Endothelial cell of umbilical vein (primary cell): Measurements from ENCODE around the gene AKAP12. TPM values are rescaled to one million over a fixed set of nuclear protein-coding genes. Genes with fewer than 3 reads are reported as not detected.

ENCODE experiments used
- BruUV-seq: library from RNA; stranded (reverse); fragments of 400-500 nt; replicated peaks from 2 replicates; lab custom pipeline; 2021; lab: Mats Ljungman, UMichigan
- CTCF ChIA-PET: fragments of 300-600, 350-600 bp; sonication (Branson Sonifier 250); formaldehyde crosslinking; loops from one replicate; lab custom pipeline; 2021; ENCODE audit warnings: antibody characterized with exemption, inconsistent platforms; lab: Charles Lee
- POLR2A ChIA-PET: fragments of 300-600, 350-600 bp; sonication (Branson Sonifier 250); formaldehyde crosslinking; loops from one replicate; lab custom pipeline; 2021; ENCODE audit warnings: antibody characterized with exemption, inconsistent platforms; lab: Charles Lee
- DNase-seq: peaks from one replicate; pipeline ENCODE4 v3.0.0-alpha.2; 2011; ENCODE audit warnings: low read depth, low spot score
- FAIRE-seq: peaks from 2 replicates; lab custom pipeline; 2011; peaks lifted over from hg19 to GRCh38; lab: Jason Lieb, UNC
- H2AFZ ChIP-seq: 2 replicates; pipeline ENCODE4 v1.6.0; 2012; ENCODE audit warnings: low read depth, low read length, control low read depth, inconsistent platforms
- H3K27ac ChIP-seq: 2 replicates; pipeline ENCODE4 v1.5.1; 2011; ENCODE audit warnings: low read depth, mild to moderate bottlenecking, control low read depth, low read length, moderate library complexity; ENCODE audit not compliant: insufficient read depth
- H3K27me3 ChIP-seq, 2 experiments: 2 replicates each; pipeline versions ENCODE4 v1.6.0 to v1.6.1; 2011; ENCODE audit warnings: low read length in 2 of 2, mixed read lengths in 1 of 2; ENCODE audit not compliant: control insufficient read depth in 2 of 2, insufficient read depth in 2 of 2
- H3K36me3 ChIP-seq, 2 experiments: 2 replicates in 1 of 2; 3 replicates in 1 of 2; pipeline ENCODE4 v1.5.1; 2011; ENCODE audit warnings: low read length in 2 of 2, mild to moderate bottlenecking in 1 of 2, moderate library complexity in 1 of 2; ENCODE audit not compliant: control insufficient read depth in 2 of 2, insufficient read depth in 2 of 2; ENCODE audit errors: extremely low read depth in 1 of 2
- H3K4me1 ChIP-seq: 3 replicates; pipeline ENCODE4 v1.5.1; 2011; ENCODE audit warnings: mild to moderate bottlenecking, low read length; ENCODE audit not compliant: control insufficient read depth, insufficient read depth; ENCODE audit errors: extremely low read depth
- H3K4me2 ChIP-seq: 2 replicates; pipeline ENCODE4 v1.6.1; 2011; ENCODE audit warnings: low read length, control low read depth, mixed read lengths; ENCODE audit not compliant: insufficient read depth
- H3K4me3 ChIP-seq, 3 experiments: fragments of 200-600 bp in 1 of 3; sonication (generic), shearing (Covaris generic) in 1 of 3; replicated peaks in 1 of 3; 2 replicates each; pipeline ENCODE4 v1.5.1; 2011 to 2016; ENCODE audit warnings: control low read depth in 3 of 3, low read length in 3 of 3, mild to moderate bottlenecking in 2 of 3, inconsistent platforms in 1 of 3, low read depth in 1 of 3, moderate library complexity in 1 of 3; ENCODE audit not compliant: insufficient read depth in 1 of 3
- H3K79me2 ChIP-seq: 2 replicates; pipeline ENCODE4 v1.6.0; 2012; ENCODE audit warnings: low read length, inconsistent platforms; ENCODE audit not compliant: control insufficient read depth, insufficient read depth
- H3K9ac ChIP-seq: replicated peaks from 2 replicates; pipeline ENCODE3; 2011; ENCODE audit warnings: low read length, control low read depth; ENCODE audit not compliant: insufficient read depth; ENCODE audit errors: extremely low read depth
- H3K9me1 ChIP-seq: replicated peaks from 3 replicates; pipeline ENCODE4 v1.6.0; 2011; ENCODE audit warnings: mild to moderate bottlenecking, low read length; ENCODE audit not compliant: control insufficient read depth, insufficient read depth; ENCODE audit errors: extremely low read depth
- H3K9me3 ChIP-seq: replicated peaks from 2 replicates; pipeline ENCODE4 v1.5.1; 2012; ENCODE audit warnings: low read length, inconsistent platforms; ENCODE audit not compliant: control insufficient read depth, insufficient read depth
- H4K20me1 ChIP-seq: replicated peaks from 2 replicates; pipeline ENCODE3; 2011; ENCODE audit warnings: mild to moderate bottlenecking, low read length; ENCODE audit not compliant: control insufficient read depth, insufficient read depth; ENCODE audit errors: extremely low read depth
- CTCF ChIP-seq, 2 donors: IDR thresholded peaks; 1 replicate in 1 of 2; 2 replicates in 1 of 2; pipeline ENCODE4 v1.5.1; 2011; ENCODE audit warnings: low read length in 2 of 2, mild to moderate bottlenecking in 2 of 2, moderate library complexity in 2 of 2, control low read depth in 1 of 2, inconsistent platforms in 1 of 2, low read depth in 1 of 2; ENCODE audit not compliant: insufficient read depth in 1 of 2; ENCODE audit errors: extremely low read depth in 1 of 2
- EZH2 ChIP-seq: IDR thresholded peaks from 2 replicates; pipeline ENCODE4 v1.6.1; 2012; ENCODE audit warnings: borderline replicate concordance, low read depth, mild to moderate bottlenecking, moderate library complexity, low read length, inconsistent platforms; ENCODE audit not compliant: severe bottlenecking
- FOS ChIP-seq: IDR thresholded peaks from 2 replicates; pipeline ENCODE4 v1.6.1; 2011; ENCODE audit warnings: mild to moderate bottlenecking, low read length, moderate library complexity, borderline replicate concordance; ENCODE audit not compliant: insufficient read depth
- GATA2 ChIP-seq: IDR thresholded peaks from 2 replicates; pipeline ENCODE4 v1.7.0; 2011; ENCODE audit warnings: low read depth, mild to moderate bottlenecking, moderate library complexity, mixed read lengths, low read length; ENCODE audit not compliant: insufficient read length, insufficient read depth
- JUN ChIP-seq: IDR thresholded peaks from 2 replicates; pipeline ENCODE4 v1.6.1; 2011; ENCODE audit warnings: borderline replicate concordance, low read depth; ENCODE audit not compliant: insufficient read length, insufficient read depth
- MAX ChIP-seq: IDR thresholded peaks from 2 replicates; pipeline ENCODE4 v1.6.1; 2011; ENCODE audit not compliant: insufficient read depth, insufficient read length
- MYC ChIP-seq: IDR thresholded peaks from one replicate; pipeline ENCODE4 v1.6.1; 2011; ENCODE audit warnings: mild to moderate bottlenecking, low read depth, low read length
- POLR2A ChIP-seq: IDR thresholded peaks from 2 replicates; pipeline ENCODE4 v1.6.1; 2012; ENCODE audit warnings: low read depth, mild to moderate bottlenecking, control low read depth, low read length
- POLR2AphosphoS5 ChIP-seq: IDR thresholded peaks from 2 replicates; pipeline ENCODE4 v1.6.1; 2012; ENCODE audit warnings: low read depth, mild to moderate bottlenecking, control low read depth, low read length, moderate library complexity; ENCODE audit not compliant: insufficient read depth
- dilution Hi-C: fragments of 300-500 bp; cut with MboI; formaldehyde crosslinking; loops from one replicate; pipeline ENCODE4 v1.15.0; 2019; ENCODE audit warnings: low sequenced_read_pairs; ENCODE audit not compliant: extremely low pct_ligation_motif_present
- intact Hi-C: fragments of 100-400 bp; cut with micrococcal nuclease; formaldehyde crosslinking; loops from one replicate; pipeline ENCODE4 v1.10.0; 2022
- polyA plus RNA-seq, 4 experiments: library from polyadenylated mRNA; depleted of rRNA in 3 of 4; stranded (reverse) in 3 of 4; unstranded in 1 of 4; fragments of >200 nt; gene quantifications; 2 replicates each; pipeline versions ENCODE4 v1.2.1 to v1.2.3, GENCODE V29; 2011 to 2012; ENCODE audit warnings: missing spikeins in 1 of 4
- total RNA-seq: library from RNA; stranded (reverse); gene quantifications from 2 replicates; pipeline ENCODE4 v1.2.3, GENCODE V29; 2021

AKAP12 gene
- total and polyA plus RNA-seq, 2 donors (not counting 3 experiments of a cell fraction or from before 2014, with no cell fraction given): 46.9 to 340 TPM

GRCh38 chr6:151230277-151230577 lies 9.5 kb upstream of the AKAP12 start:
- Histone ChIP-seq H3K9me3 (no peaks in the 10 kb centered on the region), H3K4me3 (no peak overlapping the region), H3K9me1 (no peaks in the 10 kb centered on the region), H4K20me1 (no peaks in the 10 kb centered on the region), H3K36me3 (no peaks in the 10 kb centered on the region), H3K9ac (no peak overlapping the region), H2AFZ (no peak overlapping the region), H3K79me2 (no peaks in the 10 kb centered on the region), H3K4me1 (no peaks in the 10 kb centered on the region), H3K27ac (no peak overlapping the region), H3K4me2 (no peak overlapping the region), H3K27me3 (peaks cover 0 to 2% of the 10 kb centered on the region in 2 experiments)
- no peak for TF ChIP-seq POLR2A
- TF ChIP-seq POLR2AphosphoS5: no peak
- no peak for TF ChIP-seq CTCF (IDR thresholded peaks at IDR 0.05; ENCODE audit: extremely low read depth in 1 of 2, insufficient read depth in 1 of 2, low read depth in 1 of 2, low read length in 2 of 2)
- no peak for TF ChIP-seq MAX
- no peak for TF ChIP-seq EZH2
- no peak for TF ChIP-seq MYC
- no peak for TF ChIP-seq FOS
- TF ChIP-seq JUN: no peak
- no peak for TF ChIP-seq GATA2
- intact Hi-C loops: no loop called here
- no peak for FAIRE-seq
- DNase-seq: no peak
- no TSS peak for BruUV-seq
- dilution Hi-C loops: no loop called here
- ChIA-PET POLR2A (no interaction called here), CTCF (no interaction called here)
